GM21576 (cell line): Measurements from ENCODE around the gene NACC2.
"Not testable (repeated sequence)": the region's sequence is repeated elsewhere in the genome, so short reads cannot be mapped to it uniquely, and the experiment has no call there.

Experiments
- ATAC-seq: cut with Tn5 transposase; IDR thresholded peaks from one replicate; pipeline ENCODE4 v1.9.1; 2021; ENCODE audit warnings: mild to moderate bottlenecking, moderate library complexity; ENCODE audit not compliant: unreplicated experiment

The NACC2 gene

GRCh38 chr9:136047076-136047774 lies 47.9 kb downstream of the NACC2 start:
- no peak for ATAC-seq

GRCh38 chr9:136046554-136046920 lies 48.6 kb downstream of the NACC2 start:
- no peak for ATAC-seq

GRCh38 chr9:136045595-136046553 lies 49.2 kb downstream of the NACC2 start:
- ATAC-seq, result no peak

DNA sequence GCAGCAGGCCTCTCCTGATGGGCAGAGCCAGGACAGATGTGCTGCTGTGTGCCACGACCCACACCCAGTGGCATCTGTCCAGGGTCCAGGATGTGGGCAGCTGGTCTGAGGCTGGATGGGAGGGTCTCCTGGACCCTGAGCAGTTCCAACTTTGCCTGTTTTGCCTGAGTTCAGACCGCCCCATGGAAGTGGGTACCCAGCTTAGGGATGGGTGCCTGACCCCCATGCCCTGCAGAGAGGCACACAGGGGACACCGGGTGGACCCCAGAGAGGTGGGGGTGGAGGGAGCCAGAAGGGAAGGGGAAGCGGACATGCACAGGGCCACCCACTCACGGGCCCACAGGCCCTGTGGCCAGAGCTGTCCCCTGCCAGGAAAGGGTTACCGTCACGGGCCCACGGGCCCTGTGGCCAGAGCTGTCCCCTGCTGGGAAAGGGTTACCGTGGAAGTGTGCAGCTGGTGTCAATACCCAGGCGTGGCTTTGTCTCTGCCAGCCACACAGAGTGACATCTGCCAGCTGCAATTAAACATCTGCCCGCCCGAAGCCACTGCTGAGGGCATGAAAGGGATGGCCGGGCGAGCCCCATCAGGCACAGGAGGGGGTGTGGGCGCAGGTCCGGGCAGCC lies 50.0 kb downstream of the NACC2 start:
- ATAC-seq, result no peak

DNA sequence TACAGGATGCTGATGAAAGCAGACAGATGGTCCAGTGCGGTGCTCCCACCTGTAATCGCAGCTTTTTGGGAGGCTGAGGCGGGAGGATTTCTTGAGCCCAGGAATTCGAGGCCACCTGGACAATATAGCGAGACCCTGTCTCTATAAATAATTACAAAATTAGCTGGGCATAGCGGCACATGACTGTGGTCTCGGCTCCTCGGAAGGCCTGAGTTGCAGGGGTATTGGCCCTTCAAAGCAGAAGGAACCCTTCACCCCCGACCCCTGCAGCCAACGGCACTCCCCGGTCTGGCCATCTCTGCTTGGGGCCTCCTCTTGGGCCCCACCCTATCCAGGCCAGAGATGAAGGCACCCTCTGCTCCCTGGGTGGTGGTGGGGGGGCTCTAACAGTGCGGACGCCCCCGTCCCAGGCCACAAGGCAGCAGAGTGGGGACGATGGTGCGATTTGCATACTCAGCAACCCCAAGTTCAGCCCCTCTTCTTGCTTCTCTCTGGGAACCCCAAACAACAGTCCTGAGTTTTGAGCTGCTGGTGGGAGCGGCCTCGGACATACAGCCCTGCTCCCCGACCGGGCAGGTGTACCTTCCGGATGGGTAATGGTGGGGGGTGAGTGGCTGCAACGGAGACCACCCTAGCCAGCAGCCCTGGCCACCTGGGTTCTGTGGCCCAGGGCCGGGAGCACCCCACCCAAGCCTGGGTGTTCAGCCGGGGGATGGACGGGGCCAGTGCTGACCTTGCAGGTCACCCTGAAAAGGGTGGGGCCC lies 50.7 kb downstream of the NACC2 start:
- no peak for ATAC-seq

GRCh38 chr9:136043441-136043991 lies 51.6 kb downstream of the NACC2 start:
- ATAC-seq, result no peak

GRCh38 chr9:136042541-136042940 lies 52.5 kb downstream of the NACC2 start:
- no peak for ATAC-seq

DNA sequence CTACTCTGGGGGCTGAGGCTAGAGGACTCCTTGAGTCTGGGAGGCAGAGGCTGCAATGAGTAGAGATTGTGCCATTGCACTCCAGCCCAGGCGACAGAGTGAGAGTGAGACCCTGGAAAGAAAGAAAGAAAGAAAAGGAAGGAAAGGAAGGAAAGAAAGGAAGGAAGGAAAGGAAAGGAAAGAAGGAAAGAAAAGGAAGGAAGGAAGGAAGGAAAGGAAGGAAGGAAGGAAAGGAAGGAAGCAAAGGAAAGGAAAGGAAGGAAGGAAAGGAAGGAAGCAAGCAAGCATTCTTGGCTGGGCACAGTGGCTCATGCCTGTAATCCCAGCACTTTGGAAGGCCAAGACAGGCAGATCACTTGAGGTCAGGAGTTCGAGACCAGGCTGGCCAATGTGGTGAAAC lies 54.2 kb downstream of the NACC2 start:
- ATAC-seq, result not testable (repeated sequence)

DNA sequence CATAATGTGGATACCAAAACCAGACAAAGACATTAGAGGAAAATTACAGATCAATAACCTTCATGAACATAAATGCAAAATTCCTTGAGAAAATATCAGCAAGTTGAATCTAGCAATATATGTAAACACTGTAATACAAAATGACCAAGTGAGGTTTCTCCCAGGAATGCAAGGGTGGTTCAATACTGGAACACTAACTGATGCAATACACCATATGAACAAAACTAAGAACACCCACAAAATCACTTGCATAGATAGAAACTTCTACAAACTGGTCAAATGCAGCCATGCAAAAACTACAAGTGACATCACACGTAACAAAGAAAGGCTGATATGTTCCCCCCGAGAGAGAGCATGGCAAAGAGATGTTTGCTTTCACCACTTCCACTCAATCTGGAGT lies 55.6 kb downstream of the NACC2 start:
- no peak for ATAC-seq

GRCh38 chr9:136036848-136037247 lies 58.2 kb downstream of the NACC2 start:
- ATAC-seq, result no peak

DNA sequence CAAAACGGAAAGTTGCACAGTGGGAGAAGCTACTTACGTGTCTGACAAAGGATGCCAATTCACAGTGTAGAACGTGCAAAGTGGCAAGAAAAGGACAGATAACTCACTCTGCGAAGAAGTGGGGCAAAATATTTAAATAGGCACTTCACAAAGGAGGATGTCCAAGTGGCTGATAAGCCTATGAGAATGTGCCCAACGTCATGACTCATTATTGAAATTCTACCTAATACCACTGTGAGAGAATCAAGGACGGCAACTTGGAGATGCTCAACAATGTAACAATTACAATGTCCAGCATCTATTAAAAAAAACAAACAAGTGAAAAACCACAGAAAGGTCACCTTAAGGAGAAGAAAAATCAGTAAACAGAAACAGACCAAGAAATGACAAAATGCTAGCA lies 59.0 kb downstream of the NACC2 start:
- ATAC-seq, result no peak

DNA sequence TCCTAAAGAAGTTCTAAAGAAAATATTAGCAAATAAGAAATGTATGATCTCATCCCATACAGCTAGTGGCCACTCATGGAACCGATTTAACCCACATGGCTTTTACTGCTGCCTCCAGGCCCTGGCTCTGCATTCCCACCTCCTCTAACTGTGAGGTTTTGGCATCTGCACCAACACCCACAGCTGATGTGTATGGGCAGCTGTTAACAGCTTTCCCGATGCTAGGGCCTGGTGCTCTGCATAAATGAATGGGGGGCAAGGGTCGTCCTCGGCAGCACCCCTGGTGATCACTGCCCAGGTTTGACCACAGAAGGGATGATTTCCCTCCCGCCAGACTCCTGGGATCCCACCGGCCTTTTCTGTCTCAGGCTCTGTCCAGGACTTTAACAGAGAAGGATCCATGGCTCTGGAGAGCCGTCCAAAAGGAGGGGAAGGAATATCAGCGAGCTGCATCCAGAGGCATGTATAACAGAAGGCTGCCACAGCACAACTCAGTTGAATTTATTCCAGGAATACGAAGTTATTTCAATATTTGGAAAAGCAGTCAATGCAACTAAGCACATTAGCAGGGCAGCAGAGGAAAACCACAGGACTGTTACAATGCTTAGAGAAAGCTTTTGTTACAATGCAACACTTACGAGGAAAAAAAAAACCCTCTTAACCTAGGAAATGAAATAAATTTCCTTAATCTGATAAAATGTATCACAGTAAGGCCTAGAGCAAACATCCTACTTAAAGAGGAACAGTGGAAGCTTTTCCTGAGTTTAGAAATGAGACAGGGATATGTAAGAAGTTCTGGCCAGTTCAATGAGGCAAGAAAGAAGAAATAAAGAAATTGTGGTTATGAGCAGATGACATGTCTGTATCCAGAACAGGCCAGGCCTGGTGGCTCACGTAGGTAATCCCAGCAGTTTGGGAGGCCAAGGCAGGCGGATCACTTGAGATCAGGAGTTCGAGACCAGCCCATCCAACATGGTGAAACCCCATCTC lies 63.1 kb downstream of the NACC2 start:
- ATAC-seq, result no peak

GRCh38 chr9:136031094-136031493 lies 64.0 kb downstream of the NACC2 start:
- no peak for ATAC-seq

- no peak for ATAC-seq
These were observed 65.5 kb downstream of the NACC2 start for GRCh38 chr9:136029556-136029955.

- no peak for ATAC-seq
These were observed 66.2 kb downstream of the NACC2 start for GRCh38 chr9:136028760-136029470.

GRCh38 chr9:136026943-136027289 lies 68.2 kb downstream of the NACC2 start:
- ATAC-seq, result not testable (repeated sequence)

- no peak for ATAC-seq
These were observed 68.7 kb downstream of the NACC2 start for GRCh38 chr9:136026266-136026942.

DNA sequence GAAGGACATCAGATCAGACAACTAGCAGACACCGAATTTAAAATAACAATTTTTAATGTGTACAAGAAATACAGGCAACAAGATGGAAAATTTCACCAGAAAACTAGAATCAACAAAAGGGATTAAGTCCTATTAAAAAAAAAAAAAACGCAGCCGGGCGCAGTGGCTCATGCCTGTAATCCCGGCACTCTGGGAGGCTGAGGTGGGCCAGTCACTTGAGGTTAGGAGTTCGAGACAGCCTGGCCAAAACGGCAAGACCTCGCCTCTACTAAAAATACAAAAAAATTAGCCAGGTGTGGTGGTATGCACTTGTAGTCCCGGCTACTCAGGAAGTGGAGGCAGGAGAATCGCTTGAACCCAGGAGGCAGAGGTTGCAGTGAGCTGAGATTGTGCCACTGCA lies 69.6 kb downstream of the NACC2 start:
- ATAC-seq, result no peak
